ENCODE measurements around the gene DOCK3. TPM values are rescaled to one million over a fixed set of nuclear protein-coding genes. Genes with fewer than 3 reads are reported as not detected.
"Not testable (repeated sequence)": the region's sequence is repeated elsewhere in the genome, so short reads cannot be mapped to it uniquely, and the experiment has no call there.

The DOCK3 gene
- total RNA-seq, 4 donors from 2014 or later, result 5.5 to 10.0 (median 8.7) TPM

GRCh38 chr3:50923955-50924354 lies 249.2 kb downstream of the DOCK3 start:
- H3K9me3 ChIP-seq, result peaks cover 0 to 11% (median 0%) of the 10 kb centered on the region in 3 donors
- no peaks in the 10 kb centered on the region for H3K36me3 ChIP-seq
- TF ChIP-seq EP300 (IDR thresholded peaks at IDR 0.05) (no peak), POLR2AphosphoS5 (IDR thresholded peaks at IDR 0.05) (no peak), POLR2A (IDR thresholded peaks at IDR 0.05) (no peak), CTCF (IDR thresholded peaks at IDR 0.05) (no peak)
- ATAC-seq, result no peak
- no peak overlapping the region for H3K27ac ChIP-seq
- WGBS, 2 donors (ENCODE audit: low coverage in 1 of 2), result 79 to 94% methylated on average over 1 of the region's 1 CpG
- H3K27me3 ChIP-seq, result no peaks in the 10 kb centered on the region
- no peaks in the 10 kb centered on the region for H3K4me1 ChIP-seq
- no peak overlapping the region for H3K4me3 ChIP-seq

GRCh38 chr3:50924638-50925037 lies 249.9 kb downstream of the DOCK3 start:
- no peak overlapping the region for H3K4me3 ChIP-seq
- TF ChIP-seq EP300 (IDR thresholded peaks at IDR 0.05) (no peak), POLR2A (IDR thresholded peaks at IDR 0.05) (no peak), POLR2AphosphoS5 (IDR thresholded peaks at IDR 0.05) (no peak), CTCF (IDR thresholded peaks at IDR 0.05) (no peak)
- H3K4me1 ChIP-seq, result no peaks in the 10 kb centered on the region
- no peaks in the 10 kb centered on the region for H3K27me3 ChIP-seq
- peaks cover 0 to 8% (median 0%) of the 10 kb centered on the region in 3 donors for H3K9me3 ChIP-seq
- no peaks in the 10 kb centered on the region for H3K36me3 ChIP-seq
- 80 to 81% methylated on average over 1 to 2 of the region's 2 CpGs for WGBS, 2 donors (ENCODE audit: low coverage in 1 of 2)
- no peak overlapping the region for H3K27ac ChIP-seq
- no peak for ATAC-seq

GRCh38 chr3:50926868-50927267 lies 252.1 kb downstream of the DOCK3 start:
- no peak for ATAC-seq
- H3K36me3 ChIP-seq, result no peaks in the 10 kb centered on the region
- peaks cover 0 to 7% (median 0%) of the 10 kb centered on the region in 3 donors for H3K9me3 ChIP-seq
- H3K4me3 ChIP-seq, result no peak overlapping the region
- TF ChIP-seq CTCF (IDR thresholded peaks at IDR 0.05), result no peak
- no peak for TF ChIP-seq POLR2AphosphoS5 (IDR thresholded peaks at IDR 0.05)
- no peak for TF ChIP-seq POLR2A (IDR thresholded peaks at IDR 0.05)
- TF ChIP-seq EP300 (IDR thresholded peaks at IDR 0.05), result no peak
- H3K27me3 ChIP-seq, result no peaks in the 10 kb centered on the region
- 40 to 55% methylated on average over 2 of the region's 2 CpGs for WGBS, 2 donors (ENCODE audit: low coverage in 1 of 2)
- H3K4me1 ChIP-seq, result no peaks in the 10 kb centered on the region
- no peak overlapping the region for H3K27ac ChIP-seq

- Histone ChIP-seq H3K4me1 (no peaks in the 10 kb centered on the region), H3K4me3 (no peak overlapping the region), H3K9me3 (no peaks in the 10 kb centered on the region), H3K36me3 (no peaks in the 10 kb centered on the region), H3K27me3 (no peaks in the 10 kb centered on the region), H3K27ac (no peak overlapping the region)
- TF ChIP-seq CTCF (IDR thresholded peaks at IDR 0.05) (no peak), POLR2A (IDR thresholded peaks at IDR 0.05) (no peak), EP300 (IDR thresholded peaks at IDR 0.05) (no peak), POLR2AphosphoS5 (IDR thresholded peaks at IDR 0.05) (no peak)
- ATAC-seq, result no peak
- 86 to 90% methylated on average over 2 to 4 of the region's 20 CpGs for WGBS, 2 donors (ENCODE audit: low coverage in 1 of 2)
Measured at GRCh38 chr3:50930371-50931208, 255.9 kb downstream of the DOCK3 start.

GRCh38 chr3:50932918-50933317 lies 258.2 kb downstream of the DOCK3 start:
- 44 to 54% methylated on average over 2 of the region's 2 CpGs for WGBS, 2 donors (ENCODE audit: low coverage in 1 of 2)
- H3K27me3 ChIP-seq, H3K9me3 ChIP-seq, H3K36me3 ChIP-seq, H3K4me3 ChIP-seq, H3K27ac ChIP-seq, ATAC-seq, H3K4me1 ChIP-seq: not testable (repeated sequence)

Measured in gastroesophageal sphincter (tissue), 4 donors.